GM12878 (cell line): ENCODE data around the gene ORAI1. TPM values are rescaled to one million over a fixed set of nuclear protein-coding genes. Genes with fewer than 3 reads are reported as not detected.
"Not testable (repeated sequence)": the region's sequence is repeated elsewhere in the genome, so short reads cannot be mapped to it uniquely, and the experiment has no call there.

Experiments used
- ATAC-seq: fragments of 200-7000 bp; cut with Tn5 transposase; 3 replicates; pipeline ENCODE4 v1.9.1; 2020; ENCODE audit warnings: mild to moderate bottlenecking, moderate library complexity
- BruUV-seq: library from RNA; stranded (reverse); fragments of 400-500 nt; replicated peaks from 2 replicates; lab custom pipeline; 2021; lab: Mats Ljungman, UMichigan
- CTCF ChIA-PET: fragments of 300-600 bp; sonication (Branson Sonifier 250); formaldehyde crosslinking; extraction: SDS; loops from one replicate; lab custom pipeline; 2021; ENCODE audit warnings: inconsistent platforms; lab: Yijun Ruan, JAX
- POLR2A ChIA-PET: fragments of 350-600 bp; formaldehyde crosslinking; extraction: SDS; loops from one replicate; lab custom pipeline; 2021; ENCODE audit warnings: inconsistent platforms; lab: Charles Lee
- RAD21 ChIA-PET: fragments of 300-600 bp; sonication (Branson Sonifier 250); formaldehyde crosslinking; loops from one replicate; lab custom pipeline; 2023; ENCODE audit warnings: antibody characterized with exemption; ENCODE audit not compliant: unreplicated experiment; lab: Charles Lee
- SMC1A ChIA-PET: fragments of 300-600 bp; sonication (Branson Sonifier 250); formaldehyde crosslinking; loops from one replicate; lab custom pipeline; 2023; ENCODE audit not compliant: unreplicated experiment, uncharacterized antibody; lab: Charles Lee
- DNase-seq: peaks from one replicate; pipeline ENCODE4 v3.0.0-alpha.2; 2011; ENCODE audit warnings: low read depth, low spot score
- FAIRE-seq: peaks from 3 replicates; lab custom pipeline; 2011; peaks lifted over from hg19 to GRCh38; lab: Jason Lieb, UNC
- H2AFZ ChIP-seq: 2 replicates; pipeline ENCODE4 v1.6.0; 2011; ENCODE audit warnings: low read depth, low read length, control low read depth; ENCODE audit not compliant: control insufficient read depth
- H3K27ac ChIP-seq: 2 replicates; pipeline ENCODE4 v1.5.1; 2011; ENCODE audit warnings: control low read depth; ENCODE audit not compliant: control insufficient read depth, insufficient read depth
- H3K27me3 ChIP-seq, 2 experiments: replicated peaks in 1 of 2; 2 replicates each; pipeline versions ENCODE4 v1.6.0 to v1.6.1; 2011; ENCODE audit warnings: low read length in 1 of 2; ENCODE audit not compliant: control insufficient read depth in 2 of 2, insufficient read depth in 2 of 2
- H3K36me3 ChIP-seq, 2 experiments: 2 replicates each; pipeline ENCODE4 v1.5.1; 2011; ENCODE audit warnings: low read length in 1 of 2; ENCODE audit not compliant: control insufficient read depth in 2 of 2, insufficient read depth in 2 of 2
- H3K4me1 ChIP-seq: 2 replicates; pipeline ENCODE4 v1.6.1; 2011; ENCODE audit warnings: mild to moderate bottlenecking, low read length, moderate library complexity, mixed read lengths; ENCODE audit not compliant: control insufficient read depth, insufficient read depth
- H3K4me2 ChIP-seq: 2 replicates; pipeline ENCODE4 v1.6.0; 2011; ENCODE audit warnings: control low read depth; ENCODE audit not compliant: control insufficient read depth, insufficient read depth
- H3K4me3 ChIP-seq: fragments of 200-600 bp; sonication (generic); 2 replicates; pipeline ENCODE4 v1.5.1; 2016
- H3K79me2 ChIP-seq: 2 replicates; pipeline ENCODE4 v1.6.0; 2011; ENCODE audit warnings: low read length; ENCODE audit not compliant: control insufficient read depth, insufficient read depth
- H3K9ac ChIP-seq: 2 replicates; pipeline ENCODE4 v1.8.0; 2011; ENCODE audit warnings: low read length, control low read depth, mixed read lengths; ENCODE audit not compliant: control insufficient read depth, insufficient read depth
- H3K9me3 ChIP-seq: replicated peaks from 3 replicates; pipeline ENCODE4 v1.5.1; 2011; ENCODE audit warnings: mild to moderate bottlenecking, low read length; ENCODE audit not compliant: control insufficient read depth, insufficient read depth
- H4K20me1 ChIP-seq: 2 replicates; pipeline ENCODE4 v1.6.0; 2011; ENCODE audit not compliant: control insufficient read depth, insufficient read depth
- ETV6 ChIP-seq, 2 experiments: fragments of 450-650 bp in 1 of 2; IDR thresholded peaks in 1 of 2; conservative IDR thresholded peaks in 1 of 2; 2 replicates each; pipeline ENCODE4 v1.6.1; 2014; ENCODE audit warnings: antibody characterized with exemption in 1 of 2, borderline replicate concordance in 1 of 2, low read depth in 1 of 2, mild to moderate bottlenecking in 1 of 2, moderate library complexity in 1 of 2
- EZH2 ChIP-seq: IDR thresholded peaks from 2 replicates; pipeline ENCODE4 v1.6.1; 2012; ENCODE audit warnings: low read depth, mild to moderate bottlenecking, control low read depth, inconsistent platforms, low read length, borderline replicate concordance; ENCODE audit not compliant: control insufficient read depth
- IKZF1 ChIP-seq: fragments of 450-650 bp; conservative IDR thresholded peaks from 2 replicates; pipeline ENCODE4 v1.6.1; 2017; ENCODE audit warnings: antibody characterized with exemption, mild to moderate bottlenecking
- PAX5 ChIP-seq: IDR thresholded peaks from 2 replicates; pipeline ENCODE4 v1.6.1; 2011; ENCODE audit warnings: low read depth, low read length, borderline replicate concordance
- PKNOX1 ChIP-seq: fragments of 450-650 bp; IDR thresholded peaks from 2 replicates; pipeline ENCODE4 v1.6.1; 2016; ENCODE audit warnings: mild to moderate bottlenecking
- RBBP5 ChIP-seq: fragments of 200-600 bp; sonication (generic); conservative IDR thresholded peaks from 2 replicates; pipeline ENCODE4 v1.6.1; 2016
- SREBF2 ChIP-seq: IDR thresholded peaks from 2 replicates; pipeline ENCODE4 v1.6.1; 2012; ENCODE audit warnings: mild to moderate bottlenecking, low read length
- WGBS: methylation state at CpG from one replicate; pipeline ENCODE4 v1.1.6; 2016; ENCODE audit warnings: low lambda C conversion rate; ENCODE audit not compliant: insufficient replicate concordance, insufficient coverage; ENCODE audit errors: missing lambda C conversion rate; 5-methylcytosine and 5-hydroxymethylcytosine counted together
- in situ Hi-C: fragments of 300-500 bp; cut with MboI; formaldehyde crosslinking; loops from 9 replicates; pipeline ENCODE4 v1.14.3; 2018; ENCODE audit warnings: mixed read lengths
- intact Hi-C: fragments of 100-400 bp; cut with micrococcal nuclease; formaldehyde crosslinking; loops from one replicate; pipeline ENCODE4 v1.14.2; 2022; ENCODE audit not compliant: unreplicated experiment
- polyA plus RNA-seq, 11 experiments: library from polyadenylated mRNA; depleted of rRNA in 4 of 11; unstranded in 6 of 11; stranded (reverse) in 5 of 11; fragments of >200 nt; fragmentation: Nextera tagmentation in 4 of 11; fragmentation: Illumina TruSeq in 1 of 11; extraction: Ambion mirVana in 4 of 11; extraction: Trizol in 1 of 11; gene quantifications; 1 replicate in 1 of 11; 2 replicates in 10 of 11; pipeline versions ENCODE4 v1.2.1 to v1.2.3, GENCODE V29; 2011 to 2016; ENCODE audit warnings: inconsistent platforms in 2 of 11, missing spikeins in 2 of 11, low read depth in 1 of 11
- total RNA-seq, 4 experiments: library from RNA; depleted of rRNA in 3 of 4; stranded (reverse); fragments of >200 nt in 3 of 4; fragmentation: Illumina TruSeq in 1 of 4; extraction: Trizol in 1 of 4; gene quantifications; 2 replicates each; pipeline versions ENCODE4 v1.2.1 to v1.2.3, GENCODE V29; 2013 to 2021
- TF ChIP-seq, protein P1 (sequence below): fragments of 450-650 bp; IDR thresholded peaks from 2 replicates; pipeline ENCODE4 v1.6.1; 2017; ENCODE audit warnings: mild to moderate bottlenecking, moderate library complexity

Gene ORAI1
- total and polyA plus RNA-seq, 10 of the 15 experiments (the other 5 are each of a cell fraction or from before 2014, with no cell fraction given), result 5.5 to 33.1 (median 11.8) TPM

- Histone ChIP-seq H3K4me3 (no peak overlapping the region), H3K27me3 (no peaks in the 10 kb centered on the region), H3K9me3 (no peaks in the 10 kb centered on the region), H2AFZ (no peak overlapping the region), H4K20me1 (no peaks in the 10 kb centered on the region)
- DNase-seq, result no peak
- TF ChIP-seq SREBF2 (no peak), RBBP5 (no peak), PKNOX1 (no peak), IKZF1 (no peak), ETV6 (conservative IDR thresholded peaks at IDR 0.05 in 1 of 2, IDR thresholded peaks at IDR 0.05 in 1 of 2; ENCODE audit: borderline replicate concordance in 1 of 2, low read depth in 1 of 2) (no peak), PAX5 (no peak), EZH2 (no peak)
- TF ChIP-seq, protein P1, sequence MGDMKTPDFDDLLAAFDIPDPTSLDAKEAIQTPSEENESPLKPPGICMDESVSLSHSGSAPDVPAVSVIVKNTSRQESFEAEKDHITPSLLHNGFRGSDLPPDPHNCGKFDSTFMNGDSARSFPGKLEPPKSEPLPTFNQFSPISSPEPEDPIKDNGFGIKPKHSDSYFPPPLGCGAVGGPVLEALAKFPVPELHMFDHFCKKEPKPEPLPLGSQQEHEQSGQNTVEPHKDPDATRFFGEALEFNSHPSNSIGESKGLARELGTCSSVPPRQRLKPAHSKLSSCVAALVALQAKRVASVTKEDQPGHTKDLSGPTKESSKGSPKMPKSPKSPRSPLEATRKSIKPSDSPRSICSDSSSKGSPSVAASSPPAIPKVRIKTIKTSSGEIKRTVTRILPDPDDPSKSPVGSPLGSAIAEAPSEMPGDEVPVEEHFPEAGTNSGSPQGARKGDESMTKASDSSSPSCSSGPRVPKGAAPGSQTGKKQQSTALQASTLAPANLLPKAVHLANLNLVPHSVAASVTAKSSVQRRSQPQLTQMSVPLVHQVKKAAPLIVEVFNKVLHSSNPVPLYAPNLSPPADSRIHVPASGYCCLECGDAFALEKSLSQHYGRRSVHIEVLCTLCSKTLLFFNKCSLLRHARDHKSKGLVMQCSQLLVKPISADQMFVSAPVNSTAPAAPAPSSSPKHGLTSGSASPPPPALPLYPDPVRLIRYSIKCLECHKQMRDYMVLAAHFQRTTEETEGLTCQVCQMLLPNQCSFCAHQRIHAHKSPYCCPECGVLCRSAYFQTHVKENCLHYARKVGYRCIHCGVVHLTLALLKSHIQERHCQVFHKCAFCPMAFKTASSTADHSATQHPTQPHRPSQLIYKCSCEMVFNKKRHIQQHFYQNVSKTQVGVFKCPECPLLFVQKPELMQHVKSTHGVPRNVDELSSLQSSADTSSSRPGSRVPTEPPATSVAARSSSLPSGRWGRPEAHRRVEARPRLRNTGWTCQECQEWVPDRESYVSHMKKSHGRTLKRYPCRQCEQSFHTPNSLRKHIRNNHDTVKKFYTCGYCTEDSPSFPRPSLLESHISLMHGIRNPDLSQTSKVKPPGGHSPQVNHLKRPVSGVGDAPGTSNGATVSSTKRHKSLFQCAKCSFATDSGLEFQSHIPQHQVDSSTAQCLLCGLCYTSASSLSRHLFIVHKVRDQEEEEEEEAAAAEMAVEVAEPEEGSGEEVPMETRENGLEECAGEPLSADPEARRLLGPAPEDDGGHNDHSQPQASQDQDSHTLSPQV, result no peak
- TF ChIP-seq, all 136 proteins: peak for 0
- Histone ChIP-seq H3K36me3 (no peaks in the 10 kb centered on the region), H3K9ac (no peak overlapping the region), H3K79me2 (no peaks in the 10 kb centered on the region), H3K27ac (no peak overlapping the region), H3K4me2 (no peak overlapping the region), H3K4me1 (no peaks in the 10 kb centered on the region)
- ChIA-PET CTCF (interaction anchor here (0.8 to 4.7 kb wide), 5 partner anchors 52 to 185 kb away, joined by 3 to 28 read pairs (median 7); partner anchors contain the start of gene ORAI1), SMC1A (interaction anchor here (0.6 to 1.6 kb wide), 4 partner anchors 51 to 523 kb away, joined by 3 to 7 read pairs (median 3); no protein-coding TSS in a partner anchor), POLR2A (interaction anchor here (1.2 kb wide), 1 partner anchor 52 kb away, joined by 3 read pairs; the partner anchor contains the start of gene ORAI1), RAD21 (interaction anchor here (0.6 kb wide), 1 partner anchor 50 kb away, joined by 3 read pairs; no protein-coding TSS in a partner anchor)
- ATAC-seq, result no peak
- no peak for FAIRE-seq
- no TSS peak for BruUV-seq
- in situ Hi-C loops (no loop called here), intact Hi-C loops (no loop called here)
- 77% methylated on average over 9 of the region's 9 CpGs for WGBS
Observed at GRCh38 chr12:121678716-121679300, 52.5 kb downstream of the ORAI1 start.

DNA sequence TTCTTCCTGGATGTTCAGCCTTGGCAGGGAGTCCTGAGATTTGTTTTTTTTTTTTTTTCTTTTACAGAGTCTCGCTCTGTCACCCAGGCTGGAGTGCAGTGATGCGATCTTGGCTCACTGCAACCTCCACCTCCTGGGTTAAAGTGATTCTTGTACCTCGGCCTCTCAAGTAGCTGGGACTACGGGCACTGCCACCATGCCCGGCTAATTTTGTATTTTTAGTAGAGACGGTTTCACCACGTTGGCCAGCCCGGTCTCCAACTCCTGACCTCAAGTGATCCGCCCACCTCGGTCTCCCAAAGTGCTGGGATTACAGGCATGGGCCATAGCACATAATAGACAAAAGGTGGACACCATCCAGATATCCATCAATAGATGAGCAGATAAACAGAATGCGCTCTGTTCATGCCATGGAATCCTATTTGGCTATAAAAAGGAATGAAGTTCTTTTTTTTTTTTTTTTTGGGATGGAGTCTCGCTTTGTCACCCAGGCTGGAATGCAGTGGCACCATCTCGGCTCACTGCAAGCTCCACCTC lies 53.4 kb downstream of the ORAI1 start:
- H3K27ac ChIP-seq, H3K9ac ChIP-seq, H3K27me3 ChIP-seq, ATAC-seq, BruUV-seq, H3K36me3 ChIP-seq, H2AFZ ChIP-seq, H3K4me1 ChIP-seq, H3K79me2 ChIP-seq, FAIRE-seq, H3K9me3 ChIP-seq, DNase-seq, in situ Hi-C loops, H3K4me3 ChIP-seq, H4K20me1 ChIP-seq, H3K4me2 ChIP-seq: not testable (repeated sequence)
- ChIA-PET RAD21 (interaction anchor here (0.6 to 0.7 kb wide), 3 partner anchors 44 to 143 kb away, joined by 3 read pairs; no protein-coding TSS in a partner anchor), POLR2A (interaction anchor here (0.6 to 1.2 kb wide), 5 partner anchors 10 to 136 kb away, joined by 3 read pairs; partner anchors contain the start of gene ORAI1), SMC1A (interaction anchor here (1.2 to 1.6 kb wide), 3 partner anchors 47 to 127 kb away, joined by 3 to 7 read pairs (median 3); no protein-coding TSS in a partner anchor), CTCF (interaction anchor here (0.6 to 4.7 kb wide), 5 partner anchors 53 to 347 kb away, joined by 3 to 28 read pairs (median 7); partner anchors contain the start of gene ORAI1)
- WGBS, result 81% methylated on average over 12 of the region's 13 CpGs
- intact Hi-C loops, result loop anchor here (5.0 kb wide), 2 partner anchors 127 to 347 kb away; no protein-coding TSS in a partner anchor
